PFSK-1 (cell line): ENCODE results near the gene KCNIP4.

Experiments used
- FOXP2 ChIP-seq: optimal IDR thresholded peaks from 2 replicates; pipeline ENCODE3; 2011; ENCODE audit warnings: borderline replicate concordance, control low read depth, inconsistent platforms; ENCODE audit not compliant: insufficient read depth; ENCODE audit errors: extremely low read length, extremely low read depth
- POLR2AphosphoS5 ChIP-seq: IDR thresholded peaks from 2 replicates; pipeline ENCODE4 v1.6.1; 2012; ENCODE audit warnings: low read depth, mild to moderate bottlenecking, control low read depth, low read length, moderate library complexity
- REST ChIP-seq, 2 experiments: IDR thresholded peaks; 2 replicates each; pipeline versions ENCODE4 v1.6.1 to v1.8.0; 2011 to 2012; ENCODE audit warnings: low read depth in 2 of 2, low read length in 2 of 2, control low read depth in 1 of 2, inconsistent platforms in 1 of 2, mild to moderate bottlenecking in 1 of 2, moderate library complexity in 1 of 2; ENCODE audit not compliant: insufficient read depth in 1 of 2
- SIN3A ChIP-seq: IDR thresholded peaks from 2 replicates; pipeline ENCODE4 v1.6.1; 2012; ENCODE audit warnings: mild to moderate bottlenecking, low read length, moderate library complexity, borderline replicate concordance; ENCODE audit not compliant: insufficient read depth
- TAF1 ChIP-seq: IDR thresholded peaks from 2 replicates; pipeline ENCODE4 v1.6.1; 2012; ENCODE audit warnings: low read length, control low read depth, borderline replicate concordance; ENCODE audit not compliant: insufficient read depth

Gene KCNIP4

DNA sequence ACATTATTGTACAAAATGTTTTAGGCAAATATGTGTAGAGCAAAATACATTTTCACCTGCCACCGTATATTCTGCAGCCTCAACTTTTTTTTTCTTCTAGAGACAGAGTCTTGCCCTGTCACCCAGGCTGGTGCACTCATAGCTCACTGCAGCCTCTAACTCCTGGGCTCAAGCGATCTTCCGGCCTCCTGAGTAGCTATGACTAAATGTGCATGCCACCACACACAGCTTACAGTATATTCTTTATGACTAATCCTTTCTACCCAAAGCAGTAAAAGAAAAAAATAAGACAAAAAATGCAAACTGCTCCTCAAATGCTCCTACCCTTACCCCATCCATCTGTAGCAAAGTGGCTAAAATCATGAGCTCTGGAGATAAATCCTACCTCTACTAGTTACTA, 426.3 kb downstream of the KCNIP4 start:
- TF ChIP-seq SIN3A (no peak), TAF1 (no peak), FOXP2 (no peak), REST (IDR thresholded peaks at IDR 0.05; ENCODE audit: insufficient read depth in 1 of 2, low read depth in 2 of 2, low read length in 2 of 2) (no peak)

- TF ChIP-seq REST (IDR thresholded peaks at IDR 0.05; ENCODE audit: insufficient read depth in 1 of 2, low read depth in 2 of 2, low read length in 2 of 2) (no peak), POLR2AphosphoS5 (no peak), FOXP2 (no peak), TAF1 (no peak), SIN3A (no peak)
These were observed 431.3 kb downstream of the KCNIP4 start for GRCh38 chr4:21517126-21517859.

DNA sequence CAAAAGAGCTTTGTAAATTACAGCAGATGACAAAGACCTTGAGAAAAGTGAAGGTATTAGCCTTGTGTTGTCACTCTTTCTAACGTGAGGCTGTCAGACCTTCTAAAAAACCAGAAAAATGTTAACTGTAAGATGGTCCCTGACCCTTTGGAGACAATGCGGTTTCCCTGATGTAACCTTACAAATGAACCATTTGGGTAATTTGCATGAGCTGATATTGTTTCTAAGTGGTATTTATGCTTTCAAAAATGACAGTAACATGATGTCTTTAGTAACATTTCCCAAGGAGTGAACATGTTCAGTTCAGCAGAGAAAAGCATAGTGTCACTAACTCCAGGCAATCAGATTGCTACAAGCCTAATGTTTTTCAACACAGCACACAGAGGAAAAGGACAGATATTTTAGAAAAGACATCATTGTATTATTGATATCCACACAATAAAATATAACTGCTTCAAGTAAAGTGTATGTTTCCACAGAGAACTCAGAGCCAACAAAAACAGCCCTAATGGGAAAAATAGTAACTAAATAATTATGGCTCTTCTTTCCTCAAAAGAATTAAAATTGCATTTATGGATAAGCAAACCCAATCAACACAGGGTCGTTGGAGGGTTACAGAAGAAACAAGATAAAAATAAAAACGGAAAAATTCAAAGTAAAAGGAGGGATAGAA, 434.4 kb downstream of the KCNIP4 start:
- TF ChIP-seq REST (IDR thresholded peaks at IDR 0.05; ENCODE audit: insufficient read depth in 1 of 2, low read depth in 2 of 2, low read length in 2 of 2) (no peak), TAF1 (no peak), POLR2AphosphoS5 (no peak), FOXP2 (no peak), SIN3A (no peak)

- TF ChIP-seq TAF1 = no peak
- TF ChIP-seq FOXP2 = no peak
- TF ChIP-seq SIN3A = no peak
- TF ChIP-seq POLR2AphosphoS5 = no peak
- TF ChIP-seq REST (IDR thresholded peaks at IDR 0.05; ENCODE audit: insufficient read depth in 1 of 2, low read depth in 2 of 2, low read length in 2 of 2) = no peak
These were observed 436.2 kb downstream of the KCNIP4 start for GRCh38 chr4:21512353-21512752.

DNA sequence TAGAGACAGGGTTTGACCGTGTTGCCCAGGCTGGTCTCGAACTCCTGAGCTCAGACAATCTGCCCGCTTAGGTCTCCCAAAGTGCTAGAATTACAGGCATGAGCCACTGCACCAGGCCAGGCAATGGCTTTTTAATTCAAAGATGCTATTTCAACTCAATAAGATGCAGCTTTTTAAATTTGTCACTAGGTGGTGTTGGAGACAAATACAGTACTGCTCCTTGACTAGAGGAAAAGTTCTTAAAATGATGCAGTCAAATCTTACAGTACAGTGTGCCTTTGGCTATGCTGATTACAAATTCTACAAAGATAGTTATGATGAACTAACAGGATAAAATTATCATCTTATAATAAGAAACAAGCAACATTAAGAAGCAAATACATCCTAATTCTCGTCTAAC, 441.1 kb downstream of the KCNIP4 start:
- TF ChIP-seq REST (IDR thresholded peaks at IDR 0.05; ENCODE audit: insufficient read depth in 1 of 2, low read depth in 2 of 2, low read length in 2 of 2) (no peak), TAF1 (no peak)
